HepG2 (cell line): ENCODE results near the gene GRIK4. TPM values are rescaled to one million over a fixed set of nuclear protein-coding genes. Genes with fewer than 3 reads are reported as not detected.

Experiments used
- BORCS8-MEF2B ChIP-seq: sonication (generic); formaldehyde crosslinking; IDR thresholded peaks from 2 replicates; pipeline ENCODE4 v1.8.0; 2022; ENCODE audit warnings: mild to moderate bottlenecking, missing genetic modification reagents
- CCDC6 ChIP-seq: sonication (generic); formaldehyde crosslinking; IDR thresholded peaks from 2 replicates; pipeline ENCODE4 v1.8.1; 2022; ENCODE audit warnings: mild to moderate bottlenecking, missing genetic modification reagents, moderate library complexity
- FOSL2 ChIP-seq: sonication (generic); formaldehyde crosslinking; IDR thresholded peaks from 2 replicates; pipeline ENCODE4 v1.4.0; 2020; ENCODE audit warnings: missing genetic modification reagents
- FOXK1 ChIP-seq: sonication (generic); formaldehyde crosslinking; IDR thresholded peaks from 2 replicates; pipeline ENCODE4 v1.4.0; 2020; ENCODE audit warnings: low read depth, missing genetic modification reagents, borderline replicate concordance
- HMG20A ChIP-seq: IDR thresholded peaks from 2 replicates; pipeline ENCODE4 v1.6.1; 2016; ENCODE audit warnings: borderline replicate concordance
- HNF4G ChIP-seq, 2 experiments: sonication (generic) in 1 of 2; formaldehyde crosslinking in 1 of 2; IDR thresholded peaks; 2 replicates each; pipeline versions ENCODE4 v1.4.0 to v1.6.1; 2011 to 2020; ENCODE audit warnings: borderline replicate concordance in 2 of 2, low read depth in 2 of 2, mild to moderate bottlenecking in 2 of 2, low read length in 1 of 2, missing genetic modification reagents in 1 of 2, moderate library complexity in 1 of 2
- KAT8 ChIP-seq: IDR thresholded peaks from 2 replicates; pipeline ENCODE4 v1.6.1; 2016; ENCODE audit warnings: missing genetic modification reagents, missing compliant biosample characterization
- KDM6A ChIP-seq: IDR thresholded peaks from 2 replicates; pipeline ENCODE4 v1.6.1; 2016; ENCODE audit warnings: low read depth
- MBD4 ChIP-seq: IDR thresholded peaks from 2 replicates; pipeline ENCODE4 v1.6.1; 2012; ENCODE audit warnings: low read length, inconsistent platforms, borderline replicate concordance
- NFE2L2 ChIP-seq: fragments of 150-350 bp; IDR thresholded peaks from 2 replicates; pipeline ENCODE4 v1.6.1; 2014; ENCODE audit warnings: low read length
- NR2F6 ChIP-seq, 2 experiments: IDR thresholded peaks; 2 replicates each; pipeline ENCODE4 v1.6.1; 2016; ENCODE audit warnings: antibody characterized with exemption in 1 of 2, mild to moderate bottlenecking in 1 of 2
- RBM22 ChIP-seq: fragments of 200-400 bp; formaldehyde crosslinking; optimal IDR thresholded peaks from 2 replicates; pipeline ENCODE3; 2017; ENCODE audit warnings: mild to moderate bottlenecking, low read length, moderate library complexity
- SAP130 ChIP-seq: IDR thresholded peaks from 2 replicates; pipeline ENCODE4 v1.6.1; 2016; ENCODE audit warnings: low read depth
- SP1 ChIP-seq, 2 experiments: fragments of 450-650 bp in 1 of 2; sonication (generic) in 1 of 2; formaldehyde crosslinking in 1 of 2; IDR thresholded peaks; 2 replicates each; pipeline versions ENCODE4 v1.4.0 to v1.6.1; 2016 to 2020; ENCODE audit warnings: missing genetic modification reagents in 1 of 2
- YEATS4 ChIP-seq: sonication (generic); formaldehyde crosslinking; IDR thresholded peaks from 2 replicates; pipeline ENCODE4 v1.4.0; 2020; ENCODE audit warnings: missing genetic modification reagents, borderline replicate concordance
- ZBTB42 ChIP-seq: sonication (generic); formaldehyde crosslinking; IDR thresholded peaks from 2 replicates; pipeline ENCODE4 v1.5.0; 2020; ENCODE audit warnings: mild to moderate bottlenecking, missing genetic modification reagents
- ZNF160 ChIP-seq: sonication (generic); formaldehyde crosslinking; IDR thresholded peaks from 2 replicates; pipeline ENCODE4 v1.8.0; 2022; ENCODE audit warnings: mild to moderate bottlenecking, inconsistent platforms, missing genetic modification reagents
- ZNF24 ChIP-seq: fragments of 450-650 bp; IDR thresholded peaks from 2 replicates; pipeline ENCODE4 v1.6.1; 2017; ENCODE audit warnings: antibody characterized with exemption, mild to moderate bottlenecking
- ZNF446 ChIP-seq: sonication (generic); formaldehyde crosslinking; IDR thresholded peaks from 2 replicates; pipeline ENCODE4 v1.5.0; 2020; ENCODE audit warnings: mild to moderate bottlenecking, missing genetic modification reagents
- ZNF879 ChIP-seq: sonication (generic); formaldehyde crosslinking; IDR thresholded peaks from 2 replicates; pipeline ENCODE4 v1.8.1; 2023; ENCODE audit warnings: missing genetic modification reagents
- polyA plus RNA-seq, 8 experiments: library from polyadenylated mRNA; depleted of rRNA in 3 of 8; stranded (reverse) in 7 of 8; unstranded in 1 of 8; fragments of >200 nt; fragmentation: Illumina TruSeq in 4 of 8; extraction: Trizol in 4 of 8; gene quantifications; 2 replicates each; pipeline versions ENCODE4 v1.2.1 to v1.2.3, GENCODE V29; 2011 to 2016; ENCODE audit warnings: low read depth in 4 of 8, missing spikeins in 1 of 8, mixed read lengths in 1 of 8; ENCODE audit not compliant: insufficient read depth in 1 of 8
- total RNA-seq, 5 experiments: library from RNA; depleted of rRNA; stranded (reverse); fragments of >200 nt; fragmentation: Illumina TruSeq; extraction: Trizol; gene quantifications; 2 replicates each; pipeline ENCODE4 v1.2.3, GENCODE V29; 2016; ENCODE audit warnings: low read depth in 1 of 5
- TF ChIP-seq, protein P1 (sequence below): sonication (generic); formaldehyde crosslinking; IDR thresholded peaks from 2 replicates; pipeline ENCODE4 v1.5.1; 2020; ENCODE audit warnings: missing genetic modification reagents, mild to moderate bottlenecking, borderline replicate concordance
- TF ChIP-seq, protein P2 (sequence below): sonication (generic); formaldehyde crosslinking; IDR thresholded peaks from 2 replicates; pipeline ENCODE4 v1.4.0; 2020; ENCODE audit warnings: missing genetic modification reagents
- TF ChIP-seq, protein P3 (sequence below): IDR thresholded peaks from 2 replicates; pipeline ENCODE4 v1.4.0; 2020; ENCODE audit warnings: mild to moderate bottlenecking, missing genetic modification reagents

The GRIK4 gene
- total and polyA plus RNA-seq, 2 of the 13 experiments (the other 11 are each of a cell fraction or from before 2014, with no cell fraction given): 0.04 to 0.07 TPM

DNA sequence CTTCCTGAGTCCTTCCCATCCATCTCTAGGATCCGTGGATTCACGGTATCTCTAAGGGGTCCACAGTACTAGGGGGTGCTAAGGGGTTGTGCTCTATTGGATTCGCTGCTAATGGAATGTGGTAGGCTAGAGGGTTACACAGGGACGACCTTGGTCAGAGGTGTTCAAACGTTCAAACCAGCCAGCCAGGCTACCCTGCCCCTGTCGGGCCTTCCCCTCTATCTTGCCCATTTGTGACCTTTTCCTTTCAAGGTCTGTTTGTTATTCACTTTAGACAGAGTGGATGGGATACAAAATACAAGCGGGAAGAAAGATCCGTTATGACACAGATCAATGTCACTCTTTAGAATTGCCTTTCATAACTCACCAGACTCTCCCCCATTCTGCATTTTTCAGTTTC, 306.5 kb downstream of the GRIK4 start (continued):
- TF ChIP-seq ZNF446 (CRISPR knock-in tag): no peak
- peak; percentile 32; the same call in 1 of the 2 replicates for TF ChIP-seq FOSL2 (CRISPR knock-in tag)
- peak; percentile 31; the same call in 1 of the 2 replicates for TF ChIP-seq KDM6A (CRISPR knock-in tag)
- TF ChIP-seq ZNF879 (CRISPR knock-in tag): no peak
- TF ChIP-seq RBM22: no peak
- TF ChIP-seq SP1 (IDR thresholded peaks at IDR 0.05): no peak
- TF ChIP-seq SP1 (CRISPR knock-in tag; IDR thresholded peaks at IDR 0.05): no peak
- no peak for TF ChIP-seq CCDC6 (CRISPR knock-in tag)
- peak; percentile 45; the same call in 1 of the 2 replicates for TF ChIP-seq YEATS4
- peak; percentile 69; the same call in 1 of the 2 replicates for TF ChIP-seq HMG20A (CRISPR knock-in tag)
- peak; percentile 13; the same call in 1 of the 2 replicates for TF ChIP-seq HNF4G (IDR thresholded peaks at IDR 0.05; ENCODE audit: borderline replicate concordance, low read depth, low read length)
- no peak for TF ChIP-seq HNF4G (CRISPR knock-in tag; IDR thresholded peaks at IDR 0.05; ENCODE audit: borderline replicate concordance, low read depth)
- no peak for TF ChIP-seq NFE2L2
- TF ChIP-seq, protein P1, sequence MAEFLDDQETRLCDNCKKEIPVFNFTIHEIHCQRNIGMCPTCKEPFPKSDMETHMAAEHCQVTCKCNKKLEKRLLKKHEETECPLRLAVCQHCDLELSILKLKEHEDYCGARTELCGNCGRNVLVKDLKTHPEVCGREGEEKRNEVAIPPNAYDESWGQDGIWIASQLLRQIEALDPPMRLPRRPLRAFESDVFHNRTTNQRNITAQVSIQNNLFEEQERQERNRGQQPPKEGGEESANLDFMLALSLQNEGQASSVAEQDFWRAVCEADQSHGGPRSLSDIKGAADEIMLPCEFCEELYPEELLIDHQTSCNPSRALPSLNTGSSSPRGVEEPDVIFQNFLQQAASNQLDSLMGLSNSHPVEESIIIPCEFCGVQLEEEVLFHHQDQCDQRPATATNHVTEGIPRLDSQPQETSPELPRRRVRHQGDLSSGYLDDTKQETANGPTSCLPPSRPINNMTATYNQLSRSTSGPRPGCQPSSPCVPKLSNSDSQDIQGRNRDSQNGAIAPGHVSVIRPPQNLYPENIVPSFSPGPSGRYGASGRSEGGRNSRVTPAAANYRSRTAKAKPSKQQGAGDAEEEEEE (CRISPR knock-in tag): no peak
- TF ChIP-seq, protein P2, sequence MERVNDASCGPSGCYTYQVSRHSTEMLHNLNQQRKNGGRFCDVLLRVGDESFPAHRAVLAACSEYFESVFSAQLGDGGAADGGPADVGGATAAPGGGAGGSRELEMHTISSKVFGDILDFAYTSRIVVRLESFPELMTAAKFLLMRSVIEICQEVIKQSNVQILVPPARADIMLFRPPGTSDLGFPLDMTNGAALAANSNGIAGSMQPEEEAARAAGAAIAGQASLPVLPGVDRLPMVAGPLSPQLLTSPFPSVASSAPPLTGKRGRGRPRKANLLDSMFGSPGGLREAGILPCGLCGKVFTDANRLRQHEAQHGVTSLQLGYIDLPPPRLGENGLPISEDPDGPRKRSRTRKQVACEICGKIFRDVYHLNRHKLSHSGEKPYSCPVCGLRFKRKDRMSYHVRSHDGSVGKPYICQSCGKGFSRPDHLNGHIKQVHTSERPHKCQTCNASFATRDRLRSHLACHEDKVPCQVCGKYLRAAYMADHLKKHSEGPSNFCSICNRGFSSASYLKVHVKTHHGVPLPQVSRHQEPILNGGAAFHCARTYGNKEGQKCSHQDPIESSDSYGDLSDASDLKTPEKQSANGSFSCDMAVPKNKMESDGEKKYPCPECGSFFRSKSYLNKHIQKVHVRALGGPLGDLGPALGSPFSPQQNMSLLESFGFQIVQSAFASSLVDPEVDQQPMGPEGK (CRISPR knock-in tag): peak; percentile 44; the same call in 1 of the 2 replicates
- TF ChIP-seq, protein P3, sequence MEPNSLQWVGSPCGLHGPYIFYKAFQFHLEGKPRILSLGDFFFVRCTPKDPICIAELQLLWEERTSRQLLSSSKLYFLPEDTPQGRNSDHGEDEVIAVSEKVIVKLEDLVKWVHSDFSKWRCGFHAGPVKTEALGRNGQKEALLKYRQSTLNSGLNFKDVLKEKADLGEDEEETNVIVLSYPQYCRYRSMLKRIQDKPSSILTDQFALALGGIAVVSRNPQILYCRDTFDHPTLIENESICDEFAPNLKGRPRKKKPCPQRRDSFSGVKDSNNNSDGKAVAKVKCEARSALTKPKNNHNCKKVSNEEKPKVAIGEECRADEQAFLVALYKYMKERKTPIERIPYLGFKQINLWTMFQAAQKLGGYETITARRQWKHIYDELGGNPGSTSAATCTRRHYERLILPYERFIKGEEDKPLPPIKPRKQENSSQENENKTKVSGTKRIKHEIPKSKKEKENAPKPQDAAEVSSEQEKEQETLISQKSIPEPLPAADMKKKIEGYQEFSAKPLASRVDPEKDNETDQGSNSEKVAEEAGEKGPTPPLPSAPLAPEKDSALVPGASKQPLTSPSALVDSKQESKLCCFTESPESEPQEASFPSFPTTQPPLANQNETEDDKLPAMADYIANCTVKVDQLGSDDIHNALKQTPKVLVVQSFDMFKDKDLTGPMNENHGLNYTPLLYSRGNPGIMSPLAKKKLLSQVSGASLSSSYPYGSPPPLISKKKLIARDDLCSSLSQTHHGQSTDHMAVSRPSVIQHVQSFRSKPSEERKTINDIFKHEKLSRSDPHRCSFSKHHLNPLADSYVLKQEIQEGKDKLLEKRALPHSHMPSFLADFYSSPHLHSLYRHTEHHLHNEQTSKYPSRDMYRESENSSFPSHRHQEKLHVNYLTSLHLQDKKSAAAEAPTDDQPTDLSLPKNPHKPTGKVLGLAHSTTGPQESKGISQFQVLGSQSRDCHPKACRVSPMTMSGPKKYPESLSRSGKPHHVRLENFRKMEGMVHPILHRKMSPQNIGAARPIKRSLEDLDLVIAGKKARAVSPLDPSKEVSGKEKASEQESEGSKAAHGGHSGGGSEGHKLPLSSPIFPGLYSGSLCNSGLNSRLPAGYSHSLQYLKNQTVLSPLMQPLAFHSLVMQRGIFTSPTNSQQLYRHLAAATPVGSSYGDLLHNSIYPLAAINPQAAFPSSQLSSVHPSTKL (CRISPR knock-in tag): peak; percentile 83
- TF ChIP-seq NR2F6 (IDR thresholded peaks at IDR 0.05): peak; percentile 92
- TF ChIP-seq NR2F6 (CRISPR knock-in tag; IDR thresholded peaks at IDR 0.05): peak; percentile 83
- TF ChIP-seq SAP130 (CRISPR knock-in tag): peak; percentile 50; the same call in 1 of the 2 replicates
- TF ChIP-seq BORCS8-MEF2B (CRISPR knock-in tag): 0 out of 2 replicates have a peak, but pooled peaks have one; percentile 33
- no peak for TF ChIP-seq ZNF160 (CRISPR knock-in tag)
- no peak for TF ChIP-seq MBD4
- TF ChIP-seq FOXK1 (CRISPR knock-in tag): 0 out of 2 replicates have a peak, but pooled peaks have one; percentile 27
- no peak for TF ChIP-seq ZNF24
- no peak for TF ChIP-seq ZBTB42
- 0 out of 2 replicates have a peak, but pooled peaks have one; percentile 26 for TF ChIP-seq KAT8 (CRISPR knock-in tag)
